Measurements from ENCODE around the gene RNF168.
"Not testable (repeated sequence)": the region's sequence is repeated elsewhere in the genome, so short reads cannot be mapped to it uniquely, and the experiment has no call there.

DNA sequence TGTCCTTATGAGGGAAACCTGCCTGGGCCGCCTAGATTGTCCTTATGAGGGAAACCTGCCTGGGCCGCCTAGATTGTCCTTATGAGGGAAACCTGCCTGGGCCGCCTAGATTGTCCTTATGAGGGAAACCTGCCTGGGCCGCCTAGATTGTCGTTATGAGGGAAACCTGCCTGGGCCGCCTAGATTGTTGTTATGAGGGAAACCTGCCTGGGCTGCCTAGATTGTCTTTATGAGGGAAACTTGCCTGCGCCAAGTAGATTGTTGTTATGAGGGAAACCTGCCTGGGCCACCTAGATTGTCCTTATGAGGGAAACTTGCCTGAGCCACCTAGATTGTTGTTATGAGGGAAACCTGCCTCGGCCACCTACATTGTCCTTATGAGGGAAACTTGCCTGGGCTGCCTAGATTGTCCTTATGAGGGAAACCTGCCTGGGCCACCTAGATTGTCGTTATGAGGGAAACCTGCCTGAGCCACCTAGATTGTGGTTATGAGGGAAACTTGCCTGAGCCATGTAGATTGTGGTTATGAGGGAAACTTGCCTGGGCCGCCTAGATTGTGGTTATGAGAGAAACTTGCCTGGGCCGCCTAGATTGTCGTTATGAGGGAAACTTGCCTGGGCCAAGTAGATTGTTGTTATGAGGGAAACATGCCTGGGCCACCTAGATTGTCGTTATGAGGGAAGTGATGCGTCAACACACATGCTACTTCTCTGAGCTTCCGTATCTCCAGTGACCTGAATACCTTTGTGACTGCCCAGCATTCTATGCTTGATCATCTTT, 8.3 kb upstream of the RNF168 start:
- TF ChIP-seq, protein P1, sequence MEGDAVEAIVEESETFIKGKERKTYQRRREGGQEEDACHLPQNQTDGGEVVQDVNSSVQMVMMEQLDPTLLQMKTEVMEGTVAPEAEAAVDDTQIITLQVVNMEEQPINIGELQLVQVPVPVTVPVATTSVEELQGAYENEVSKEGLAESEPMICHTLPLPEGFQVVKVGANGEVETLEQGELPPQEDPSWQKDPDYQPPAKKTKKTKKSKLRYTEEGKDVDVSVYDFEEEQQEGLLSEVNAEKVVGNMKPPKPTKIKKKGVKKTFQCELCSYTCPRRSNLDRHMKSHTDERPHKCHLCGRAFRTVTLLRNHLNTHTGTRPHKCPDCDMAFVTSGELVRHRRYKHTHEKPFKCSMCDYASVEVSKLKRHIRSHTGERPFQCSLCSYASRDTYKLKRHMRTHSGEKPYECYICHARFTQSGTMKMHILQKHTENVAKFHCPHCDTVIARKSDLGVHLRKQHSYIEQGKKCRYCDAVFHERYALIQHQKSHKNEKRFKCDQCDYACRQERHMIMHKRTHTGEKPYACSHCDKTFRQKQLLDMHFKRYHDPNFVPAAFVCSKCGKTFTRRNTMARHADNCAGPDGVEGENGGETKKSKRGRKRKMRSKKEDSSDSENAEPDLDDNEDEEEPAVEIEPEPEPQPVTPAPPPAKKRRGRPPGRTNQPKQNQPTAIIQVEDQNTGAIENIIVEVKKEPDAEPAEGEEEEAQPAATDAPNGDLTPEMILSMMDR (IDR thresholded peaks at IDR 0.05), result not testable (repeated sequence)
- not testable (repeated sequence) for TF ChIP-seq POLR2A (IDR thresholded peaks at IDR 0.05)
